Measurements from ENCODE around the gene PTCH1. TPM values are rescaled to one million over a fixed set of nuclear protein-coding genes. Genes with fewer than 3 reads are reported as not detected.

PTCH1 gene
- total RNA-seq, 1 donor from 2014 or later = 10.4 TPM

GRCh38 chr9:95455714-95456113, 61.1 kb downstream of the PTCH1 start:
- no peak for ATAC-seq
- intact Hi-C loops (cut with DNase I) = no loop called here

GRCh38 chr9:95452176-95452575, 64.6 kb downstream of the PTCH1 start:
- DNase-seq (ENCODE audit: missing footprints) (no peak), ATAC-seq (no peak)
- intact Hi-C loops (cut with DNase I) = no loop called here

More at GRCh38 chr9:95455714-95456113, 61.1 kb downstream of the PTCH1 start:
- DNase-seq (ENCODE audit: missing footprints) = no peak

- ATAC-seq (no peak), DNase-seq (ENCODE audit: missing footprints) (no peak)
- intact Hi-C loops (cut with DNase I) = no loop called here
Measured at GRCh38 chr9:95451065-95451426, 65.7 kb downstream of the PTCH1 start.

- intact Hi-C loops (cut with DNase I) = no loop called here
- no peak for DNase-seq (ENCODE audit: missing footprints)
- ATAC-seq = no peak
Measured at GRCh38 chr9:95450171-95451064, 66.4 kb downstream of the PTCH1 start.

- DNase-seq (ENCODE audit: missing footprints) (no peak), ATAC-seq (no peak)
- intact Hi-C loops (cut with DNase I) = no loop called here
Measured at GRCh38 chr9:95449016-95449415, 67.8 kb downstream of the PTCH1 start.

- ATAC-seq (peak; percentile 76), DNase-seq (ENCODE audit: missing footprints) (no peak)
- intact Hi-C loops (cut with DNase I) = no loop called here
Measured at GRCh38 chr9:95447660-95448420, 68.9 kb downstream of the PTCH1 start.

GRCh38 chr9:95446984-95447383, 69.8 kb downstream of the PTCH1 start:
- DNase-seq (ENCODE audit: missing footprints) = no peak
- no peak for ATAC-seq
- intact Hi-C loops (cut with DNase I) = no loop called here

GRCh38 chr9:95446259-95446658, 70.5 kb downstream of the PTCH1 start:
- ATAC-seq (no peak), DNase-seq (ENCODE audit: missing footprints) (no peak)
- intact Hi-C loops (cut with DNase I) = no loop called here

GRCh38 chr9:95444160-95444559, 72.6 kb downstream of the PTCH1 start:
- DNase-seq (ENCODE audit: missing footprints) (no peak), ATAC-seq (no peak)
- intact Hi-C loops (cut with DNase I) = no loop called here

GRCh38 chr9:95443301-95443700, 73.5 kb downstream of the PTCH1 start:
- DNase-seq (ENCODE audit: missing footprints) = no peak
- intact Hi-C loops (cut with DNase I) = no loop called here
- no peak for ATAC-seq

GRCh38 chr9:95441081-95441480, 75.7 kb downstream of the PTCH1 start:
- no peak for DNase-seq (ENCODE audit: missing footprints)
- ATAC-seq = no peak
- intact Hi-C loops (cut with DNase I) = no loop called here

- ATAC-seq (no peak), DNase-seq (ENCODE audit: missing footprints) (no peak)
- intact Hi-C loops (cut with DNase I) = no loop called here
Measured at GRCh38 chr9:95440447-95440846, 76.3 kb downstream of the PTCH1 start.

- intact Hi-C loops (cut with DNase I) = no loop called here
- no peak for DNase-seq (ENCODE audit: missing footprints)
- ATAC-seq = no peak
Measured at GRCh38 chr9:95438561-95439357, 78.0 kb downstream of the PTCH1 start.

GRCh38 chr9:95437559-95437958, 79.2 kb downstream of the PTCH1 start:
- ATAC-seq = no peak
- intact Hi-C loops (cut with DNase I) = no loop called here
- no peak for DNase-seq (ENCODE audit: missing footprints)

- intact Hi-C loops (cut with DNase I) = no loop called here
- ATAC-seq = no peak
- no peak for DNase-seq (ENCODE audit: missing footprints)
Measured at GRCh38 chr9:95436416-95436815, 80.4 kb downstream of the PTCH1 start.

GRCh38 chr9:95435074-95435728, 81.6 kb downstream of the PTCH1 start:
- intact Hi-C loops (cut with DNase I) = no loop called here
- DNase-seq (ENCODE audit: missing footprints) (no peak), ATAC-seq (no peak)

- ATAC-seq = no peak
- intact Hi-C loops (cut with DNase I) = no loop called here
- DNase-seq (ENCODE audit: missing footprints) = no peak
Measured at GRCh38 chr9:95434116-95435073, 82.4 kb downstream of the PTCH1 start.
